MG63 (cell line): Measurements from ENCODE around the gene EPB41L4B. TPM values are rescaled to one million over a fixed set of nuclear protein-coding genes. Genes with fewer than 3 reads are reported as not detected.
A peak's percentile ranks its signal among the peaks of the same experiment; 100 is the strongest.

Experiments
- DNase-seq: peaks from one replicate; pipeline ENCODE4 v3.0.0-alpha.2; 2020
- H3K27me3 ChIP-seq: fragments of 250-450 bp; sonication (Bioruptor Pico); 2 replicates; pipeline ENCODE4 v1.5.1; 2020; ENCODE audit warnings: mild to moderate bottlenecking, moderate library complexity
- H3K36me3 ChIP-seq: fragments of 250-450 bp; sonication (Bioruptor Pico); 2 replicates; pipeline ENCODE4 v1.5.1; 2020; ENCODE audit warnings: mild to moderate bottlenecking, moderate library complexity
- H3K4me3 ChIP-seq: fragments of 250-450 bp; sonication (Bioruptor Pico); 2 replicates; pipeline ENCODE4 v1.5.1; 2020; ENCODE audit warnings: mild to moderate bottlenecking, moderate library complexity
- H3K9me3 ChIP-seq: fragments of 250-450 bp; sonication (Bioruptor Pico); 2 replicates; pipeline ENCODE4 v1.5.1; 2020; ENCODE audit warnings: mild to moderate bottlenecking, moderate library complexity
- total RNA-seq: library from RNA; depleted of rRNA; stranded (reverse); fragments of >200 nt; shearing (Covaris generic); gene quantifications from 2 replicates; pipeline ENCODE4 v1.2.3, GENCODE V29; 2014; ENCODE audit warnings: low replicate concordance

EPB41L4B gene
- total RNA-seq, 1 experiment from 2014 or later: 3.1 TPM

DNA sequence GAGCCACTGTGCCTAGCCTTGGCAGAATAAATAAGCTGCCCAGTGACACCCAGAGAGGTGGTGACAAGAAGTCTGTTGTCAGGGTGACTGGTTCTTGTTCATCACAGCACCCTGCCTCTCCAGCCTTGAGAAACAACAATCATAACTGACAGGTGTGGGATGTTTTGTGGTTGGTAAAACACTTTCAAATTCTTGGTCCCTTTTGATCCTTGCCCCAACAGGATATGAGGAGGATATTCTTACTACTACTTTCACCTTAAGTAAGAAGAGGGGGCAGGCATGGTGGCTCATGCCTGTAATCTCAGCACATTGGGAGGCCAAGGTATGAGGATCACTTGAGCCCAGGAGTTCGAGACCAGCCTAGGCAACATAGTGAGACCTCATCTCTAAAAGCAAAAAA is 139.6 kb downstream of the EPB41L4B start:
- H3K36me3 ChIP-seq: no peaks in the 10 kb centered on the region
- H3K4me3 ChIP-seq: no peak overlapping the region
- H3K9me3 ChIP-seq: no peaks in the 10 kb centered on the region
- H3K27me3 ChIP-seq: no peaks in the 10 kb centered on the region
- DNase-seq: no peak

DNA sequence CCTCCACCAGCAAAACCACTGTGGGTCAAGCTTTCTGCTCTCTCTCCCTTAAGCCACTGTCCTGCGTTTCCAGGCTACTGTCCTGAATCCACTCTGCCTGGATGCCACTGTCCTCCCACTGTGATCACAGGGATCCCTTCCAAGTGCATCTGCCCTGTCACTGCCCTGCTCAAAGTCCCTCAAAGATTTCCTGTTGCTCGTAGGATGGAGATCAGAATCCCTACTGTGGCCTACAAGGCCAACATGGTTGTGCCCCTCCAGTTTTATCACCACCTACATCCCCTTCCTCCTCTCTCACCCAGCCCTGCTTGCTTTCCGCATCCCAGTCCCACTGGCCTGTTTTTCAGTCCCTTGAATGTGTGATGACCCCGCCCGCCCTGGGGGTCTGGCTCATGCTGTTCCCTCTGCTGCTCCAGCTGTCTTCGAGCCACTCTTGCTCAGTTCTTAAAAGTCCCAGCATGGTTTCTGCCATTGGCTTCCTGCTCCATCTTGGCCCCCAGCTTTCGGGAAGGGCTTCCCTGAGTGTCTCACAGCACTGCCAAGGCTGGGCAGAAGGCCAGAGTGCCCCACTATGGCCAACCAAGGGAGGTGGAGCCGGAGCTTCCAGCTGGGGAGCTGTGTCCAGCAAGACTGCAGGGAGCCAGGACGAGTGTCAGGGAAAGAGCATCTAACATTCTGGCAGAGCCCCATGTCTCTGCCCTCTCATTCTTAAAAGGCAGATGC is 140.9 kb downstream of the EPB41L4B start:
- Histone ChIP-seq H3K9me3 (no peaks in the 10 kb centered on the region), H3K27me3 (no peaks in the 10 kb centered on the region), H3K4me3 (no peak overlapping the region), H3K36me3 (no peaks in the 10 kb centered on the region)
- DNase-seq: peak; percentile 89

DNA sequence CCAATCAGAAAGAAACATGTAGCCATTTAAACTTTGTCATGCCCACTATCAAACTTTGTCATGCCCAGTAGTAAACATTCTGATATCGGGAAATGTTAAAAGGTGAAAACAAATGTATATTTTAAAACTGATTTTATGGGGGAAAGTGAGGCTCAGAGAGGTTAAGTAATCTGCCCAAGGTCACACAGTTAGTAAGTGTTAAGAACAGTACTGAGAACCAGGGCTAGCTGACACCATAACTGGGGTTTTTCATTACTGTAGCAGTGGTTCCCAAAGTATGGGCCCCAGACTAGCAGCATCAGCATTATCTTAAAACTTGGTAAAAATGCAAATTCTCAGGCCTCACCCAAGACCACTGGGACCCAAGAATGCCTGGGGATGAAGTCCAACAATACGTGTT is 143.9 kb downstream of the EPB41L4B start:
- H3K4me3 ChIP-seq: no peak overlapping the region
- no peaks in the 10 kb centered on the region for H3K36me3 ChIP-seq
- no peaks in the 10 kb centered on the region for H3K9me3 ChIP-seq
- DNase-seq: no peak
- no peaks in the 10 kb centered on the region for H3K27me3 ChIP-seq

DNA sequence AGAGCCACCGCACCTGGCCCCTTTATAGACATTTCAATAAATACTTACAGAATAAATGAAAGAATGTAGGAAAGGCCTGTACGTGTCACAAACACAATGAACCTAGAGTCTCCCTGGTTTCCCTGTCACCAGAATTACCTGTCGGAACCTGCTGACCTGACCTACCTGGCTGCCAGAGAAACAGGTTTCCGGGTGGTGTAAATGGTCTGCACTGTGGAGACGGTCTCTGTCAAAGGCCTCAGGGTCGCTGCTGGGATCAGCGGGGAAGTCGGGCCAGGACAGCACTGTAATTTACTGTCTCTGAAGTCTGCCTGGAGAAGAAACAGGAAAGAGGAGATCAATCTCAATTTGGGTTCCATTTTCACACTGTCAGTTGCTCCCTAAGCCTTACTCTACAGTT is 144.5 kb downstream of the EPB41L4B start:
- Histone ChIP-seq H3K4me3 (no peak overlapping the region), H3K27me3 (no peaks in the 10 kb centered on the region), H3K9me3 (no peaks in the 10 kb centered on the region), H3K36me3 (no peaks in the 10 kb centered on the region)
- no peak for DNase-seq

DNA sequence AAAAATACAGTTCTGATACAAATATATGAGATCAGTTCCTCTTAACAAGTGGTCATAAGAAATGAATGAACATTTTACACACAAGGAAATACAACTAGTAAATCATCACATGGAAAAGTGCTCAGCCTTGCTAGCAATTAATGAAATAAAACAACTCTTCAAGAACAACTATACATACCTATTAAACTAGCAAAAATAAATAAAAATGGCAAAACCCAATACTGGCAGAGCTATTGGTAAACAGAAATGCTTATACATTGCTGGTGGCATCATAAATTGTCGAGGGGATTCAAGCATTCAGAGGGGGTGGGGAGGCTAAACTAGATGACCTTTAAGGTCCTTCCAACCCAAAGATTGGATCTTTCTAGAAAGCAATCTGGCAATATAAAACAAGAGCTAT is 147.9 kb downstream of the EPB41L4B start:
- no peak overlapping the region for H3K4me3 ChIP-seq
- no peaks in the 10 kb centered on the region for H3K9me3 ChIP-seq
- DNase-seq: no peak
- no peaks in the 10 kb centered on the region for H3K36me3 ChIP-seq
- no peaks in the 10 kb centered on the region for H3K27me3 ChIP-seq

DNA sequence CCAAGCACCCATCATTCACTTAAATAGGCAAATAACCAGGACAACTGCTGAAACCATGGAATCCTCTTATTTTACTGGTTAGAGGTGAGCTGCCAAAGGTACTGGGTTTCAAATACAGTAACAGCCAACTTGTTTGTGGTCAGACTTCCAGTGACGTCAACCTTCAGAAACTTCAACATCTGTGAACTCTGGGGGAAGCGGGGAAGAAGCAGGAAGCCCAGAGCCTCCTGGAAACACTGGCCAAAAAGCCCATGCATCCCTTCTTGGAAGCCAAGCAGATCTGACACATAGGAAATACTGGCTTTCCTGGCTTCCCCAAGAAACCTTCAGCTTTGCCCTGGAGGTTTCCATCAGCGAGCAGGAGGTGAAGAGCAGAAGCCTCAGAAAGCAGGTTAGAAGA is 148.9 kb downstream of the EPB41L4B start:
- peak; percentile 86 for DNase-seq
- H3K36me3 ChIP-seq: no peaks in the 10 kb centered on the region
- no peaks in the 10 kb centered on the region for H3K9me3 ChIP-seq
- H3K27me3 ChIP-seq: no peaks in the 10 kb centered on the region
- H3K4me3 ChIP-seq: no peak overlapping the region

DNA sequence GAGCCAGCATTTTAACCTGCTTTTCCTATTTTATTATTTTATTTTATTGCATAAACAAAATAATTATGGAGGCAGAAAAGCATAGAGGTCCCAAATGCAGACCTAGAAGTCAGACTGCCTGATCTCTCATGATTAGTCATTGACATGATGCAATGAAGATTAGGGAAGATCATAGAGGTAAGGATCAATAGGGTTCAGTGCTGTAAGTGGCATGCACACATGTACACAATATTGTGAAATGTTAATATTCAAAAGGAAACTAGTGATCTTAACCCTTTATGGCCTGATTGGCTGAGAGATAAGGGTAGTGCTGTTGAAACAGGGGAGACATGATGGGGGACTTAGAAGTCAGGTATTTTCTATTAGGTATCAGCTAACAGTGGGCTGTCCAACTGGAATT is 152.7 kb downstream of the EPB41L4B start:
- Histone ChIP-seq H3K4me3 (no peak overlapping the region), H3K9me3 (no peaks in the 10 kb centered on the region), H3K27me3 (no peaks in the 10 kb centered on the region), H3K36me3 (no peaks in the 10 kb centered on the region)
- DNase-seq: no peak

DNA sequence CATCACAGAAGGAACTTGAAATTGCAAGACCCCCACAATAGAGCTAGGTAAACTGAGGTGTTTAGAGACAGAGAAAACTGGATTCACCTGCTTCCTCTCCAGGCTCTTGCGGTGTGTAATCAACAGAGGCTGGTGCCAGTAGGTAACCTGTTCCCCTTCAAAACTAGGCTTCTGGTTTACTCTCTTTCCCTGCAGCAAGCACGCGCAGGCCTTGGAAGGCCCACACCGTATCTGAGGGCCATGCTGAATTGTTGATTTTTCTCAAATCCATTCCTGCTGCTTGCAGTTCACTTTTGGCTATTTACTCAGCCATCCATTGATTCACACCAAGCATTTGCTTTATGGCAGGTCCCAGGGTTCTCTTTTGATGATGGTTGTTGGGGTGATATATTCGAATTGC is 153.1 kb downstream of the EPB41L4B start:
- Histone ChIP-seq H3K9me3 (no peaks in the 10 kb centered on the region), H3K4me3 (no peak overlapping the region), H3K36me3 (no peaks in the 10 kb centered on the region), H3K27me3 (no peaks in the 10 kb centered on the region)
- DNase-seq: no peak

DNA sequence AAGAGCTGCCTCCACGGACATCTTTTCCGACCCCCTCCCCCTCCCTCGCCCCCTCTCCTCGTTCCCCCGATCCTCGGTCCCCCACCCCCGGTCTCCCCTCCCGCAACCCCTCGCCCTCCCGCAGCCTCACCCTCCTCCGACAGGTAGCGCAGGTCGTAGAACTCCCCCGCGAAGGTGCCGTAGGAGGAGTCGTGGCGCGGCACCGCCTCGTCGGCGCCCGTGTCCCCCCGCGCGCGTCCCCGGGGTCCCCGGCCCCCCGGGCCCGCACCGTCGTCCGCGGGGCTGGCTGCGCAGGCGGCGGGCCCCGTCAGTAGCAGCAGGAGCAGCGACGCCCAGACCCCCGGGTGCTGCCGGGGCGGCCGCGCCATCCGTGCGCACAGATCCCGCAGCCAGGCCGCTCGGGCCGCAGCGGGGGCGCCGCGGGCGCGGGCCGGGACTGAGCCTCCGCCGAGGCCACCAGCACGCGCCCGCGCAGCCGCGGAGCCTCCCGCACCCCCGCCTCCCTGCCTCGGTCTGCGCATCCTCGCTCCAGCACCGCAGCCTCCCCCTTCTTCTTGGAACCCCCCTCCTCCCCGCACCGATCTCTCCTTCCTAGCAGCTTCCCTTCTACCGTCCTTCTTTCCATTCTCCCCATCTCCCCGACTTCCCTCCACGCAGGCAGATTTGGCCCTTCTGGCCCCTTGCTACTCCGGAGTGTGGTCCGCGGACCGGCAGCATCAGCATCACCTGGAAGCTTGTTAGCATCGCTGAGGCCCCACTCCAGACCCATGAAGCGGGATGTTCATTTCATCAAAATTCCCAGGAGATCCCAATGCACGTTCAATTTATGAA is 153.9 kb downstream of the EPB41L4B start, which contains the start of gene FRRS1L:
TSS of gene FRRS1L (minus strand) at position 479 of the 831 bp plus-strand sequence. CDS start at position 368, 111 bp downstream.
- Histone ChIP-seq H3K36me3 (no peaks in the 10 kb centered on the region), H3K9me3 (no peaks in the 10 kb centered on the region), H3K4me3 (no peak within 1 kb of the TSS), H3K27me3 (no peaks in the 10 kb centered on the region)
- no peak for DNase-seq

DNA sequence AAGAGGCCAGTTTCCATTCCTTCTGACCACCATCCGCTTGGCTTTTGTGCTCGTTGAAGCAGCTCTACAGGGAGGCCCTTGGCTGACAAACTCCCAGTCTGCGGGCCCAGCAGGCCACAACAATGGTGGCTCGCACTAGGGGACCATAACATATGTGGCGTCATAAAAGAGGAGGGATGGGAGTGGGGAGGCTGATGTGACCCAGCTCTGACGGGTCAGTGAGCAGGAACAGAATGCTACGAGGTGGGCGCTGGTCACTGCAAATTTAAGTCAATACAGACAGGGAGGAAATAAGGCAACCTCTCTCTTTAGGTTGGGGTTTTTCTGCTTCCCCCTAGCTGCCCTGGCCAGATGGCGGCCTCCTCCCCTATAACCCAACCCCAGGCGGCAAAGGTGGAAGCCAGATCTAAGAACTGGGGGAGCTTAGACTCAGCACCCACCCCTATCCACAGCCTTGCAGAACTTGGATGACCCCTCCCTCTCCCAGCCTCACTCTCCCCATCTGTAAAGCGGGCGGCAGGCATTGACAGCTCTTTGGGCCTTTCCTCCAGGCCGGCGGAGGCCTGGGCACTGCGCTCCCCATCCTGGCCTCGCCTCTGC is 154.6 kb downstream of the EPB41L4B start:
- Histone ChIP-seq H3K27me3 (no peaks in the 10 kb centered on the region), H3K4me3 (no peak overlapping the region)

DNA sequence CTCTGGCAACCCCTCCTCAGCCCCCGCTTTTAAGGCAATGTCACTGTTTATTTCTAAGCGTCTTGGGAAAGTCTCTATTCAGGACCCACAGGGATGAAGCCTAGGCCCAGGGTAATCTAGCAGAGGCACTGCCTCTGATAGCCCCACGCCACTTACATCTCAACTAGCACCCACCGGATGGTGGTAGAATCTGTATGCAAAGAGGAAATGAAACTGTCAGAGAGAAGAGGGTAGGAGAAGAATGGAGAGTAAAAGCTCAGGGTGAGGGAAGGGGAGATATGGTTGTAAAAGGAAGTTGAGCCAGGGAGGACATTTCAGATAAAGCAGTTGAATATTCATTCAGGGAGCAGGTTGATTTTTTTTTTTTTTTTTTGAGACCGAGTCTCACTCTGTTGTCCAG is 156.8 kb downstream of the EPB41L4B start:
- H3K4me3 ChIP-seq: no peak overlapping the region

More for the DNA sequence above, 154.6 kb downstream of the EPB41L4B start:
- Histone ChIP-seq H3K36me3 (no peaks in the 10 kb centered on the region), H3K9me3 (no peaks in the 10 kb centered on the region)
- DNase-seq: no peak

DNA sequence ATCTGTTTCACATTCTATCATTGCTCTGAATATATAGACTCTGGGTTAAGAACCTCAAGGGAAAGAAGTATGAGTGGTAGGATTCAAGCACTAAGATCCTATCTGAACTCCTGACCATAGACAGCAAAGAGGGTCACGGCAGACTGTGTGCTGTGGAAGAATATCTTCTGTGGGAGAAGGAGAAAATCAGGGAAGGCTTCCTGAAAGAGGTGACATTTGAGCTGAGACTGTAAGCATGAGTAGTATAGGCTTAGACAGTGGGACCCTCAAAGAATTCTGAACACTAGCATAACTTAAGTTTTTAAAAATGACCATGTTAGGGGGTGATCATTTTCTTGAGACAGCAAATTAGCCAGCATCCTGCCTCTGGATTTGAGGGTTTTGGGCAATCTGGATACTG is 157.7 kb downstream of the EPB41L4B start:
- Histone ChIP-seq H3K9me3 (no peaks in the 10 kb centered on the region), H3K27me3 (no peaks in the 10 kb centered on the region), H3K36me3 (no peaks in the 10 kb centered on the region), H3K4me3 (no peak overlapping the region)
- no peak for DNase-seq

More for the DNA sequence above, 156.8 kb downstream of the EPB41L4B start:
- Histone ChIP-seq H3K27me3 (no peaks in the 10 kb centered on the region), H3K9me3 (no peaks in the 10 kb centered on the region), H3K36me3 (no peaks in the 10 kb centered on the region)
- no peak for DNase-seq

DNA sequence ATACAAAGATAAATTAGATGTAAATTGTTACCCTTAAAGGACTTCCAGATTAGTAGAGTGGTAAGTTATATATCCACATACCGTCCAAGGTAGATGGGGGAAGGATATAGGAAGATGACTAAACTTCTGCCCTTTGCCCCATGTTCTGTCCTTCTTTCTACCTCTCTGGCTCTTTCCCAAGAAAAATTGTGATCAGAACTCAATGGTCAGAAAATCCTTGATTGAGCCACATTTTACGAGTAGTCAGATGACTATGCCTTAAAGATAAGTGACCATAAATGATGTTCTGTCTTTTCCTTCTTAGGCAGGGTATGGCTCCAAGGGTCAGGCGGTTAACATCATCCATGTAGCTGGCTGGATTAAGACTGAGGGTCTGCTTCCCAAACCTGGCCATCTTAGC is 158.2 kb downstream of the EPB41L4B start:
- Histone ChIP-seq H3K9me3 (no peaks in the 10 kb centered on the region), H3K36me3 (no peaks in the 10 kb centered on the region), H3K4me3 (no peak overlapping the region), H3K27me3 (no peaks in the 10 kb centered on the region)
- no peak for DNase-seq

DNA sequence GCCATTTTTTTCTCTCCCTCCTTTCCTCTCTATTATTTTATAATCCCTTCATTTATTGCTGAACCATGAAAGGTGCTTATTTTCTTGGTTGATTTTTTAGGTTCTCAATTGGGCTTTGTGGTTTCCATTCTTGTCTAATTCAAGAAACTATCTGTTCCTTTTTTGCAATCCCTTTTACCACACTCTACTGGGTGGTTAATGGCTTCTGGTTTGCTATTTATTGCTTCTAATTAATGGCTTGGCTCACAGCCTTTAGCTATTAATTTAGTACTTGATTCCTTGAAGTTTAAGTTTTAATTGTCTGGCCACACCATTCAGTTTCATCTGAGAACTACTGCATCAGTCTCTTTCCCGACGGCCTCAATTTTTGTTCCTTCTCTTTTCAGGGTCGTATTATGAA is 159.4 kb downstream of the EPB41L4B start:
- Histone ChIP-seq H3K9me3 (no peaks in the 10 kb centered on the region), H3K4me3 (no peak overlapping the region)
- no peak for DNase-seq

DNA sequence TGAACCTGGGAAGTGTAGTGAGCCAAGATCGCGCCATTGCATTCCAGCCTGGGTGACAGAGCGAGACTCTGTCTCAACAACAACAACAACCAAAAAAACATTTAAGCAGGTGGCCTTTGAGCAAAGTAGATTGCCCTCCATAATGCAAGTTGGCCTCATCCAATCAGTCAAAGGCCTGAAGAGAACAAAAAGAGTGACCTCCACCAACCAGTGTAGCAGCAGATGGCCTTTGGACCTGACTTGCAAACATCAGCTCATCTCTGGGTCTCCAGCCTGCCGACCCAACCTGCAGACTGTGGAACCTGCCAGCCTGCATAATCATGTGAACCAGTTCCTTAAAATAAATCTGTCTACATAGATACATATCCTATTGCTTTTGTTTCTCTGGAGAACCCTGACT is 161.3 kb downstream of the EPB41L4B start:
- DNase-seq: no peak
- no peaks in the 10 kb centered on the region for H3K9me3 ChIP-seq
- no peak overlapping the region for H3K4me3 ChIP-seq
- H3K36me3 ChIP-seq: no peaks in the 10 kb centered on the region
- H3K27me3 ChIP-seq: no peaks in the 10 kb centered on the region

More for the DNA sequence above, 159.4 kb downstream of the EPB41L4B start:
- Histone ChIP-seq H3K36me3 (no peaks in the 10 kb centered on the region), H3K27me3 (no peaks in the 10 kb centered on the region)

DNA sequence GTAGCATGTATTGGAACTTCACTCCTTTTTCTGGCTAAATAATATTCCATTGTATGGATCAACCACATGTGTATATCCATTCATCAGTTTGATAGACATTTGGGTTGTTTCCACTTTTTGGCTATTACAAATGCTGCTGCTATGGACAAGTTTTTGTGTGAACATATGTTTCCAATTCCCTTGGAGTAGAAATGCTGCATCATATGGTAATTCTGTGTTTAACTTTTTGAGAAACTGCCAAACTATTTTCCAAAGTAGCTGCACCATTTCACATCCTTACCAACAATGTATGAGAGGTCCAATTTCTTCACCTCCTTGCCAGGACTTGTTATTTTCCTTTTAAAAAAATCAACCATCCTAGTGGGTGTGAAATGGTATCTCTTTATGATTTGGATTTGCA is 162.2 kb downstream of the EPB41L4B start:
- no peaks in the 10 kb centered on the region for H3K9me3 ChIP-seq
- DNase-seq: no peak
- H3K27me3 ChIP-seq: no peaks in the 10 kb centered on the region; the same call in 1 of the 2 replicates
- H3K4me3 ChIP-seq: no peak overlapping the region
- no peaks in the 10 kb centered on the region for H3K36me3 ChIP-seq

DNA sequence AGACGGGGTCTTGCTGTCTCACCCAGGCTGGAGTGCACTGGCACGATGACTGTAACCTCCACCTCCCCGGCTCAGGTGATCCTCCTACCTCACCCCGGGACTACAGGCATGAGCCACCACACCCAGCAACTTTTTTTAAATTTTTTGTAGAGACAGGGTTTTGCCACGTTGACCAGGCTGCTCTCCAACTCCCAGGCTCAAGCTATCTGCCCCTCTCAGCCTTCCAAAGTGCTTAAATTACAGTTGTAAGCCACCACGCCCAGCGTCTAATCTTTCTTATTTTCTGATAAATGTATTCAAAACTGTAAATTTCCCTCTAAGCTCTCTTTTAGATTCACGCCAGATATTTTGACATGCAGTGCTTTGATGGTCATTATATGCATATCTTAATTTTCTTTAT is 164.2 kb downstream of the EPB41L4B start:
- Histone ChIP-seq H3K36me3 (no peaks in the 10 kb centered on the region), H3K9me3 (0 out of 2 replicates have a peak, but pooled peaks cover 4% of the 10 kb centered on the region), H3K27me3 (no peaks in the 10 kb centered on the region; the same call in 1 of the 2 replicates), H3K4me3 (no peak overlapping the region)
- no peak for DNase-seq
